Activated effector memory CD4-positive, alpha-beta T cell treated with anti-CD3 and anti-CD28 coated beads, Interleukin-2, amount 50 U/mL, for 16 hours (primary cell): ENCODE data around the gene AFG1L.

Source experiments
- DNase-seq: peaks from one replicate; pipeline ENCODE4 v3.0.0-alpha.2; 2020

AFG1L gene

DNA sequence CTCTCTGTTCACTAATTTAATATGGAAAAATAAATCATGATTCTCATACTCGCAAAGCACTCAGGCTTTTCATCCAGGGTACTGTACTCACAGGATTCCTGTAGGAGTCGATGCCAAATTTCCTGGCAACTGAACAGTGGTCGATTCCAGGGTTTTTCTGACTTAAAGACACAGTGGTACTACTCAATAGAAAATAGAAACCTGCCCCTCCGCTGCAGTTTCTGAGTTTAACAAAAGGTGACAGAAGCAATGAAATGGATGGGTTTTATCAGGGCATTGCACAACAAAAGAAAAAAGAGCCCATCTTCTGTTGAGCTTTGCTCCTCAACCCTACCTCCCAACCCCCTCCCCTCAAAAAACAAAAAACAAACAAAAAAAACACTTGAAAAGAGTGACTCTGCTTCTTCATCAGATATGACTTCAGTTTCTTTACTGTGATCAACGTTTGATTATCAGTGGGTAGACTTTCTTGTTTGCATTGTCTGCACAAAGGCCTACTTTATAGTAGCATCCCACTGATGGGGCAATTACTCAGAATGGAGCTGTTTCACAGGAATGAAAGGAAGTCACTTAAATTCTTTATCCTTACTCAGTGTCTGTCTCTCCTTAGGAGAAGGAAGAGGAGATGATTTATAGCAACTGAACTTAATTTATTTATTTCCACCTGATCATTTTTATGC, 169.7 kb downstream of the AFG1L start:
- DNase-seq = no peak

DNA sequence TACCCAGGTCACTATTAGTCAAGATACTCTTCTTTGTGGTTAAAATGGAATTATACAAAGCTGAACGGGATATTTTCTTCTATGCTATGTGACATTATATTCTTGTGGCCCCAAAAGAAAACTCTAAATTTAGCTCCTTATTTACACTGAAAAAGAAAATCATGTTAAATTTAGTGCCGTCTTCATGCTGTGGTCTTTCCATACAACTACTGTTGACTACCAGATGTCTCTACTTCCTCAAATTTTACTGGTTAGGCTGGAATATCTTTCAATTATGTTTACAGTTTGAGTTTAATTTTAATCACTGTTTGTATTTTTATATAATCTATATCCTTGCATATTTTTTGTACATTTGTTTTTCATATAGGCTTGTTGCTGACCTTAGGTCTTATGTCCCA, 170.2 kb downstream of the AFG1L start:
- DNase-seq = no peak

DNA sequence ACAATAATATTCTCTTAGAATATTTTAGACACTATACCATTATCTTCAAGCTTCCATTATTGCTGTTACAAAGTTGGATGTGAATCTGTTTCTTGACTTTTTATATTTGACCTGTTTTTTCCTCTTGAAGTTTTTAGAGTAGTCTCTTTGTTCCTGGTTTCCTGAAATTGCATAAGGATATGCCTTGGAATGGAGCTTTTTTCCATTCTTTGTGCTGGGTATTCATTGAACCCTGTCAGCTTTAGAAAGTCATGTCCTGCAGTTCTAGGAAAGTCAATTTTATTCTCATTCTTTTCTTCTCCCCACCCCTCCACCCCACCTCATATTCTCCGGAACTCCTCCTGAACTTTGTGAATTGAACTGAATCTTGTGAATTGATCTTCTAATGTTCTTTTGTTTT, 173.5 kb downstream of the AFG1L start:
- DNase-seq = no peak

GRCh38 chr6:108469316-108469715, 174.5 kb downstream of the AFG1L start:
- no peak for DNase-seq

DNA sequence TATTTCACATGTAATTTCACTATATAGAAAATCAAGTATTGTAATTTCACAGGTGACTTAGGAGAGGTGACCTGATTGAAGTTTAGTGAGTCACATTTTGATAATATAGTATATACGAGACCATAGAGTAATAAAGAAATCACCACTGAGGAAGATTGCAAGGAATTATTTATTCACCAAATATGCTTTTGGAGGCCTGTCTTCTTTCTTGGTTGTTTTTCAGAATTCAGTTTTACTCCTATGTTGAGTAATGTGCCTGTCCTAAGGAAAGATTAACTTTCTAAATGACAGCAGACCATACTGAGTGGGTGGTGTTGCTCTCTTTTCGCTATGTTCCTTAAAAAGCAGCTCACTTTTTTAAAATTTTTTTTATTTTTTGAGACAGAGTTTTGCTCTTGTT, 178.3 kb downstream of the AFG1L start:
- no peak for DNase-seq

GRCh38 chr6:108476376-108476775, 181.5 kb downstream of the AFG1L start:
- no peak for DNase-seq

DNA sequence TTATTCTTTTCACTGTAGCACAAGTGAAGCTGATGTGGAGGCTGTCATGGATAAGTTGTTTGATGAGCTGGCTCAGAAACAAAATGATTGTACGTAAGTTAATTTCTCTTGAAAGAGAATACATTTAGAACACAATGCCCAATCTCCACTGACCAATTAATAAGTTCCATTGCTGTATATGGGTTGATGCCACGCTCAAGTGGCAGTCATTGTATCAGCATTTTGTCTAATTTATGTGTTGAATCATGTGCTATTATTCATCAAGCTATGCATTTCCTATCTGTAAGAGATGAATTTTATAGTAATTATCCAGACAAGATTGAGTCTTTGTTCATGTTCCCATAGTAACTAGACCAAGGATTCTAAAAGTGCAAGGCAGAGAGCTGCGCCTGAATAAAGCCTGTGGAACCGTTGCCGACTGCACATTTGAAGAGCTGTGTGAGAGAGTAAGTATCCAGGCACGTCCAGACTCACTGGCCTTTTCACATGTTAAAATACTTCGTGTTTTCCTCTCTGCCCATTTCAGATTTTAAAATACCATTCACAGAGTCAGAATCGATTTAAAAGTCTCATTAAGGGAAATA, 182.1 kb downstream of the AFG1L start:
- DNase-seq = no peak

DNA sequence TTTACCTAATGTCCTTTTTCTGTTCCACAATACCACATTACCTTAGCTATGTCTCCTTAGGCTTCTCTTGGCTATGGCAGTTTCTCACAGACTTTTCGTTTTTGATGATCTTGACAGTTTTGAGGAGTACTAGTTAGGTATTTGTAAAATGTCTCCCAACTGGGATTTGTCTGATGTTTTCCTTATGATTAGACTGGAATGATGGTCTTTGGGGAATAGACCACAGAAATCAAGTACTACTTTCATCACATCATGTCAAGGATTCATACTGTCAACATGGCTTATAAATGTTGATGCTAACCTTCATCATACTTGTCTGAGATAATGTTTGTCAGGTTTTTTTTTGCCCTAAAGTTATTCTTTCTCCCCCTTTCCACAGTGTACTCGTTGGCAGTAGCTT, 187.7 kb downstream of the AFG1L start:
- DNase-seq = no peak

GRCh38 chr6:108484016-108484415, 189.2 kb downstream of the AFG1L start:
- DNase-seq = no peak

DNA sequence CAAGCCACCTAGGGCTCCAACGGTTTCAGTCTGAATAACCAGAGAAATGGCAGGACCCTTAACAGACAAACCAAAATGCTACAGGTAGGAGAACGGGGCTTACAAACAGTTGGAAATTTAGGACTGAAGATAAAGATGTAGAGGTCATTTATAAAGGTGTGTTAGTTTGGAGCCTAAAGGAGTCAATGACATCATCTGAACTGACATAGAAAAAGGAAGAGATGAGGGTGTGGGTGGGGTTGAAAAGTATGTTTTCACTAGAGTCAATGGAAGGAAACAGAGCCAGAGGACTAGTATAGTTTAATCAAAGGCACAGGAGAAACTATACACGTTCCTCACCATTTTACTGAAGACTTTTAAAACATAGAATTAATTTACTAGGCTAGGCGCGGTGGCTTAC, 194.8 kb downstream of the AFG1L start:
- DNase-seq = no peak

GRCh38 chr6:108492131-108492766, 197.4 kb downstream of the AFG1L start:
- DNase-seq = no peak

- no peak for DNase-seq
These were observed 199.6 kb downstream of the AFG1L start for GRCh38 chr6:108494434-108494833.

DNA sequence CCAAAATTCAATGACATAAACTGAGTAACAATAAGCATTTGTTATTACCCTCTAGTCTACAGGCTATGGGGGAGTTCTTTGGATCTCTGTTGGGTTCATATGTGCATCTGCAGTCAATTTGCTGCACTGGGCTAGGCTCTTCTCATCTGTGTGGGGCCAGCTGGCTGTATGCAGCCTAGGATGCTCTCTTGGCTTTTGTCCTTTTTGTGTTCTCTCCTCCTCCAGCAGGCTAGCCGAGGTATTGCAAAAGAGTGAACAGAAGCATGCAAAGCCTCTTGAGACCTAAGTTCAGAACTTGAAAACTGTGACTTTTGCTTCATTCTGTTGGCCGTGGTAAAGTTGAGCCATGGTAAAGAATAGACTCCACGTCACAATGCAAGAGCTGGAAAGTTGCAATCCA, 203.0 kb downstream of the AFG1L start:
- DNase-seq = no peak

DNA sequence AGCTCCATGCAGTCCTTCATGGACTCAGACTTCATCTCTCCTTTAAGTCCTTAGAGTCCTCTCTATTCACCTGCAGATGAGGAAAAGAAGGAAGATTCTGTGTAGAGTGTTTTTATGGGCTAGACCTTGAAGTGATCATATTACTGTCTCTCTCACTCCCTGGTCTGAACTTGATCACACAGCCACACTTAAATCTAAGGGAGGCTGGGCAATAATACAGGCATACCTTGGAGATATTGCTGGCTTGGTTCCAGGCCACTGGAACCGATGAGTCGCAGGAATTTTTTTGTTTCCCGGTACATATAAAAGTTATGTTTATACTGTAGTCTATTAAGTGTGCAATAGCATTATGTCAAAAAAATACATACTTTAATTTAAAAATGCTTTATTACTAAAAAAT, 206.7 kb downstream of the AFG1L start:
- no peak for DNase-seq

- no peak for DNase-seq
These were observed 208.0 kb downstream of the AFG1L start for GRCh38 chr6:108502832-108503231.

- DNase-seq = no peak
These were observed 212.5 kb downstream of the AFG1L start for GRCh38 chr6:108507316-108507715.

DNA sequence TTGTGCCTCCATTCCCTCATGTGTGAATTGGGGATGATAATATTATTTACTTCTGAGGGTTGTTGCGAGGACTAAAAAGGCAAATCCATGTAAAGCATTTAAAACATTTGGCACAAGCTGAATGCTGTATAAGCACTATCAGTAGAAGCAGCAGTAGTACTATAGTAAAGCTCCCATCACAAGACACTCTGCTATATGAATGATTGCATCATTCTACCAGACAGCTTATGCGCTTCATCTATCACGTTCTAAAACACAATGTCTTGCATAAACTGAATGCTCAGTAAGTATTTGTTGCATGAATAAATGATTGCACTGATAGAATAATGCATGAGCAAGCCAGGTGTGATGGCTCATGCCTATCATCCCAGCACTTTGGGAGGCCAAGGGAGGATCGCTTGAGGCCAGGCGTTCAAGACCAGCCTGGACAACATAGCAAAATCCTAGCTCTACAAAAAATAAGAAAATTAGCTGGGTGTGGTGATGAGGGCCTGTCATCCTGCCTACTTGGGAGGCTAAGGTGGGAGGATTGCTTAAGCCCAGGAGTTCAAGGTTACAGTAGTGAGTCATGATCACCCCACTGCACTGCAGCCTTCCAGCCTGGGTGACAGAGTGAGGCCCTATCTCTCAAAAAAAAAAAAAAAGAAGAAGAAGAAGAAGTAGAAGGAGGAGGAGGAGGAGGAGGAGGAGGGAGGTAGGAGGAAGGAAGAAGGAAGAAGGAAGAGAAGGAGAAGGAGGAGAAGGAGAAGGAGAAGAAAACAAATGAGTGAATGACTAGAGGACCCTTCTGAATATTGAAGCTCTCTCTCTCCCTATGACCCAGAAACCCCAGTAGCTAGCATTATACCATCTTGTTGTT, 215.8 kb downstream of the AFG1L start:
- DNase-seq = no peak

GRCh38 chr6:108518714-108519576, 224.1 kb downstream of the AFG1L start:
- no peak for DNase-seq

- DNase-seq = no peak
These were observed 226.8 kb downstream of the AFG1L start for GRCh38 chr6:108521616-108522107.

DNA sequence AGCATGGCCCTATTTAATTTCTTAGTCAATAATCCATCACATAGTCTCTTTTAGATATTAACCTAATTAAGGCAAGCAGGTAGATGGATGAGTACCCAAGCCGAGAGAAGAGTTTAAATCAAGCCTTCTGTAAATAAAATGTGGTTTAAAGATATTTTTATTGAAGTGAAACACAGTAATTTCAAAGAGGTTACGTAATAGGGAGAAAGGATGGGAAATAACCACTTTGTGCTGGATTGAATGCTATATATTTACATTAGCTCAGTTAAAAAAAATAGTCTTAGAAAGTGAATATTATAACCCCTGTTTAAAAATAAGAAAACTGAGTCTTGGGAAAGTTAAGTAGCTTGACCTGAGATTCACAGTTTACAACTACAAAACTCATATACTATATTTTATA, 228.8 kb downstream of the AFG1L start:
- no peak for DNase-seq

DNA sequence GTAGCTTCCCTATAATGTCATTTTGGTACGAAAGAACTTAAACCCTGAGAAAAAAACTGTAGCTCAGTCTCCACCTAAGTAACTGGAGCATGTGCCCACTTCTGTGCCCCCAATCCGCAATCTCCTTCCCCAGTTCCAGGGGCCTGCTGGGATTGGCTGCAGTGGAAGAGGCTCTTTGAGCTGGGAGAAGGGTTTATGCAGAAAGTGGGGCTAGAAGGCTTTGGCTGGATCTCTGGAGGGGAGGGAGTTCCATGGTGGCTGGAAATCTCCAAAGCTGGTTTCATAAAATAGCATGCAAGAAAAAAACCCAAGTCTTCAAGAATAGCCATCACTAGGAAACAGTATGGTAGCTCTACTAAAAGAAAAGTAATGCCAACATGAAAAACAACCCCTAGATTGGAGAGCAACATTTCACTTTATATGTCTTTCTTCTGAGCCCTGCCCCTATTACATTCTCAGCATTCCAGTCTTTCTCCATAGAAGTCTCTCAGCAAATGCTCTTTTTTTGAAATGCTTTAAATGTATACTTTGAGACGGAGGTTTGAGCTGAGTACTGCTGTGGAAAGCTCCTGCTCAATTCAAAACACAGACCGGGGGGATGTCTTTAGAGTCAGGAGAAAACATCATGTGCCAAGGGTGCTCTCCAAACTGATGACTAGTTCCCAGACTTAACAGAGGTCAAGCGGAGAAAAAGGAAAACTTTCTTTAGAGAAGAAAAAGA, 229.8 kb downstream of the AFG1L start:
- no peak for DNase-seq

DNA sequence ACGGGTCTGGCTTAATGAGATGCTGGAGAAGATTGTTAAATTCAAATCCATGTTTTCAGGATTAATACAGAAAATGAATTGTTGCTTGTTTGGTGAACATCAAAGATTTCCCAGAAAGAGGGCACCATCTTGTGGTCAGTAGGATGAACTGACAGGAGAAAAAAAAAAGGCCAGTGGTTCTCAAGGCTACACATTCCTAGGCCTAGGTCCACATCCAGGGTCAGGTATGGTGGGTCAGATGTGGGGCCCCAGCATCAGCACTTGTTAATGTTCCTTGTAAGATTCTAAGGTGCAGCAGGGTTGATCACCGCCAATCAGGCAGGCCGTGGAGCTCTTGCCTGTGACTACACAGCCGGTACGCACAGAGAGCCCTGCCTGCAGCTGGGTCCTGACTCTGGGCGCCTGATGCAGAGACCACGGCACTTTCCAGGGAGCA, 231.9 kb downstream of the AFG1L start:
- no peak for DNase-seq
